HepG2 (cell line): ENCODE results near the gene ASXL1. TPM values are rescaled to one million over a fixed set of nuclear protein-coding genes. Genes with fewer than 3 reads are reported as not detected.

ENCODE experiments used
- AGO2 ChIP-seq: fragments of 200-400 bp; formaldehyde crosslinking; optimal IDR thresholded peaks from 2 replicates; pipeline ENCODE3; 2017; ENCODE audit warnings: mild to moderate bottlenecking, low read depth, low read length, moderate library complexity
- BRCA1 ChIP-seq: sonication (generic); formaldehyde crosslinking; IDR thresholded peaks from 2 replicates; pipeline ENCODE4 v1.4.0; 2020; ENCODE audit warnings: missing genetic modification reagents
- HNRNPLL ChIP-seq: fragments of 200-400 bp; formaldehyde crosslinking; IDR thresholded peaks from 2 replicates; pipeline ENCODE4 v1.6.1; 2017; ENCODE audit warnings: mild to moderate bottlenecking, low read depth, low read length; ENCODE audit not compliant: poor library complexity, severe bottlenecking
- KAT8 ChIP-seq: IDR thresholded peaks from 2 replicates; pipeline ENCODE4 v1.6.1; 2016; ENCODE audit warnings: missing genetic modification reagents, missing compliant biosample characterization
- KDM5A ChIP-seq: fragments of 200-600 bp; sonication (generic); IDR thresholded peaks from 2 replicates; pipeline ENCODE4 v1.7.0; 2018; ENCODE audit warnings: antibody characterized with exemption, mild to moderate bottlenecking, low read length, borderline replicate concordance
- MLX ChIP-seq: IDR thresholded peaks from 2 replicates; pipeline ENCODE4 v1.6.1; 2016
- MNT ChIP-seq: fragments of 450-650 bp; IDR thresholded peaks from 2 replicates; pipeline ENCODE4 v1.6.1; 2016
- SAP130 ChIP-seq: IDR thresholded peaks from 2 replicates; pipeline ENCODE4 v1.6.1; 2016; ENCODE audit warnings: low read depth
- SNAPC4 ChIP-seq: sonication (generic); formaldehyde crosslinking; IDR thresholded peaks from 2 replicates; pipeline ENCODE4 v1.4.0; 2020; ENCODE audit warnings: mild to moderate bottlenecking, missing genetic modification reagents
- TEAD3 ChIP-seq: optimal IDR thresholded peaks from 2 replicates; pipeline ENCODE3; 2016; ENCODE audit warnings: borderline replicate concordance
- XRCC5 ChIP-seq: fragments of 200-400 bp; formaldehyde crosslinking; optimal IDR thresholded peaks from 2 replicates; pipeline ENCODE3; 2017; ENCODE audit warnings: mild to moderate bottlenecking, low read length
- YEATS4 ChIP-seq: sonication (generic); formaldehyde crosslinking; IDR thresholded peaks from 2 replicates; pipeline ENCODE4 v1.4.0; 2020; ENCODE audit warnings: missing genetic modification reagents, borderline replicate concordance
- ZC3H13 ChIP-seq: sonication (generic); formaldehyde crosslinking; IDR thresholded peaks from 2 replicates; pipeline ENCODE4 v1.8.1; 2023; ENCODE audit warnings: mild to moderate bottlenecking, missing genetic modification reagents, moderate library complexity
- ZNF10 ChIP-seq: sonication (generic); formaldehyde crosslinking; IDR thresholded peaks from 2 replicates; pipeline ENCODE4 v1.4.0; 2020; ENCODE audit warnings: mild to moderate bottlenecking, low read depth, missing genetic modification reagents, borderline replicate concordance
- ZNF17 ChIP-seq: sonication (generic); formaldehyde crosslinking; IDR thresholded peaks from 2 replicates; pipeline ENCODE4 v1.5.0; 2020; ENCODE audit warnings: mild to moderate bottlenecking, missing genetic modification reagents
- ZNF329 ChIP-seq: sonication (generic); formaldehyde crosslinking; IDR thresholded peaks from 2 replicates; pipeline ENCODE4 v1.9.0; 2021; ENCODE audit warnings: low read depth, mild to moderate bottlenecking, missing genetic modification reagents
- ZNF670 ChIP-seq: sonication (generic); formaldehyde crosslinking; IDR thresholded peaks from 2 replicates; pipeline ENCODE4 v1.8.0; 2022; ENCODE audit warnings: mild to moderate bottlenecking, missing genetic modification reagents, borderline replicate concordance
- ZNF674 ChIP-seq: sonication (generic); formaldehyde crosslinking; IDR thresholded peaks from 2 replicates; pipeline ENCODE4 v1.5.0; 2020; ENCODE audit warnings: low read depth, mild to moderate bottlenecking, missing genetic modification reagents
- ZNF780A ChIP-seq: sonication (generic); formaldehyde crosslinking; IDR thresholded peaks from 2 replicates; pipeline ENCODE4 v1.8.0; 2022; ENCODE audit warnings: mild to moderate bottlenecking, missing genetic modification reagents, moderate library complexity
- ZNF891 ChIP-seq: sonication (generic); formaldehyde crosslinking; IDR thresholded peaks from 2 replicates; pipeline ENCODE4 v1.5.0; 2020; ENCODE audit warnings: mild to moderate bottlenecking, missing genetic modification reagents
- polyA plus RNA-seq, 8 experiments: library from polyadenylated mRNA; depleted of rRNA in 3 of 8; stranded (reverse) in 7 of 8; unstranded in 1 of 8; fragments of >200 nt; fragmentation: Illumina TruSeq in 4 of 8; extraction: Trizol in 4 of 8; gene quantifications; 2 replicates each; pipeline versions ENCODE4 v1.2.1 to v1.2.3, GENCODE V29; 2011 to 2016; ENCODE audit warnings: low read depth in 4 of 8, missing spikeins in 1 of 8, mixed read lengths in 1 of 8; ENCODE audit not compliant: insufficient read depth in 1 of 8
- total RNA-seq, 5 experiments: library from RNA; depleted of rRNA; stranded (reverse); fragments of >200 nt; fragmentation: Illumina TruSeq; extraction: Trizol; gene quantifications; 2 replicates each; pipeline ENCODE4 v1.2.3, GENCODE V29; 2016; ENCODE audit warnings: low read depth in 1 of 5
- TF ChIP-seq, protein P1 (sequence below): sonication (generic); formaldehyde crosslinking; IDR thresholded peaks from 2 replicates; pipeline ENCODE4 v1.8.1; 2023; ENCODE audit warnings: mild to moderate bottlenecking, missing genetic modification reagents, borderline replicate concordance
- TF ChIP-seq, protein P2 (sequence below): sonication (generic); formaldehyde crosslinking; IDR thresholded peaks from 2 replicates; pipeline ENCODE4 v1.9.0; 2021; ENCODE audit warnings: missing genetic modification reagents, borderline replicate concordance

ASXL1 gene
- total and polyA plus RNA-seq, 2 of the 13 experiments (the other 11 are each of a cell fraction or from before 2014, with no cell fraction given): 62.1 to 74.8 TPM

- no peak for TF ChIP-seq ZNF670 (CRISPR knock-in tag)
- TF ChIP-seq, protein P1, sequence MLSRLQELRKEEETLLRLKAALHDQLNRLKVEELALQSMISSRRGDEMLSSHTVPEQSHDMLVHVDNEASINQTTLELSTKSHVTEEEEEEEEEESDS: no peak
- TF ChIP-seq ZNF10 (CRISPR knock-in tag): no peak
- no peak for TF ChIP-seq ZNF674 (CRISPR knock-in tag)
- no peak for TF ChIP-seq BRCA1
- TF ChIP-seq ZNF891: no peak
- TF ChIP-seq ZNF17 (CRISPR knock-in tag): no peak
- no peak for TF ChIP-seq ZNF780A (CRISPR knock-in tag)
- TF ChIP-seq ZNF329: no peak
- no peak for TF ChIP-seq KDM5A
- no peak for TF ChIP-seq YEATS4
- TF ChIP-seq, protein P2, sequence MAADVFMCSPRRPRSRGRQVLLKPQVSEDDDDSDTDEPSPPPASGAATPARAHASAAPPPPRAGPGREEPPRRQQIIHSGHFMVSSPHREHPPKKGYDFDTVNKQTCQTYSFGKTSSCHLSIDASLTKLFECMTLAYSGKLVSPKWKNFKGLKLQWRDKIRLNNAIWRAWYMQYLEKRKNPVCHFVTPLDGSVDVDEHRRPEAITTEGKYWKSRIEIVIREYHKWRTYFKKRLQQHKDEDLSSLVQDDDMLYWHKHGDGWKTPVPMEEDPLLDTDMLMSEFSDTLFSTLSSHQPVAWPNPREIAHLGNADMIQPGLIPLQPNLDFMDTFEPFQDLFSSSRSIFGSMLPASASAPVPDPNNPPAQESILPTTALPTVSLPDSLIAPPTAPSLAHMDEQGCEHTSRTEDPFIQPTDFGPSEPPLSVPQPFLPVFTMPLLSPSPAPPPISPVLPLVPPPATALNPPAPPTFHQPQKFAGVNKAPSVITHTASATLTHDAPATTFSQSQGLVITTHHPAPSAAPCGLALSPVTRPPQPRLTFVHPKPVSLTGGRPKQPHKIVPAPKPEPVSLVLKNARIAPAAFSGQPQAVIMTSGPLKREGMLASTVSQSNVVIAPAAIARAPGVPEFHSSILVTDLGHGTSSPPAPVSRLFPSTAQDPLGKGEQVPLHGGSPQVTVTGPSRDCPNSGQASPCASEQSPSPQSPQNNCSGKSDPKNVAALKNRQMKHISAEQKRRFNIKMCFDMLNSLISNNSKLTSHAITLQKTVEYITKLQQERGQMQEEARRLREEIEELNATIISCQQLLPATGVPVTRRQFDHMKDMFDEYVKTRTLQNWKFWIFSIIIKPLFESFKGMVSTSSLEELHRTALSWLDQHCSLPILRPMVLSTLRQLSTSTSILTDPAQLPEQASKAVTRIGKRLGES (CRISPR knock-in tag): no peak
- no peak for TF ChIP-seq HNRNPLL
- TF ChIP-seq XRCC5: no peak
- no peak for TF ChIP-seq MLX
- TF ChIP-seq MNT: no peak
- no peak for TF ChIP-seq AGO2
- peak; percentile 62 for TF ChIP-seq TEAD3 (CRISPR knock-in tag)
- no peak for TF ChIP-seq SNAPC4 (CRISPR knock-in tag)
- no peak for TF ChIP-seq KAT8
- no peak for TF ChIP-seq ZC3H13 (CRISPR knock-in tag)
- peak; percentile 66 for TF ChIP-seq SAP130
Measured at GRCh38 chr20:32338665-32339064, 19.5 kb upstream of the ASXL1 start (continued).
